Osteocyte (in vitro differentiated cells): ENCODE results near the gene WDR81. TPM values are rescaled to one million over a fixed set of nuclear protein-coding genes. Genes with fewer than 3 reads are reported as not detected.

Experiments used
- DNase-seq: peaks from one replicate; pipeline ENCODE4 v3.0.0; 2021; ENCODE audit warnings: mixed read lengths; ENCODE audit not compliant: unreplicated experiment; ENCODE audit errors: extremely low spot score
- H3K27ac Mint-ChIP-seq: one replicate; pipeline ENCODE4 v1.8.0; 2021; ENCODE audit warnings: mild to moderate bottlenecking, mixed read lengths; ENCODE audit not compliant: unreplicated experiment
- H3K27me3 Mint-ChIP-seq: one replicate; pipeline ENCODE4 v1.8.0; 2021; ENCODE audit warnings: mixed read lengths; ENCODE audit not compliant: unreplicated experiment
- H3K36me3 Mint-ChIP-seq: one replicate; pipeline ENCODE4 v1.8.0; 2021; ENCODE audit warnings: mixed read lengths; ENCODE audit not compliant: unreplicated experiment
- H3K4me1 Mint-ChIP-seq: one replicate; pipeline ENCODE4 v1.8.0; 2021; ENCODE audit warnings: mixed read lengths; ENCODE audit not compliant: unreplicated experiment
- H3K4me3 Mint-ChIP-seq: one replicate; pipeline ENCODE4 v1.8.0; 2021; ENCODE audit warnings: mild to moderate bottlenecking, moderate library complexity, mixed read lengths; ENCODE audit not compliant: unreplicated experiment
- H3K9me3 Mint-ChIP-seq: one replicate; pipeline ENCODE4 v1.8.0; 2021; ENCODE audit warnings: mixed read lengths; ENCODE audit not compliant: unreplicated experiment
- CTCF ChIP-seq: fragments of 200-600 bp; sonication (generic); IDR thresholded peaks from 2 replicates; pipeline ENCODE4 v1.5.0; 2021; ENCODE audit warnings: antibody characterized with exemption, mild to moderate bottlenecking, moderate library complexity
- total RNA-seq: library from RNA; stranded (reverse); gene quantifications from 2 replicates; pipeline ENCODE4 v1.2.1, GENCODE V29; 2021

Gene WDR81
- total RNA-seq, 1 donor from 2014 or later, result 33.3 TPM

- H3K27ac Mint-ChIP-seq, result no peak overlapping the region
- TF ChIP-seq CTCF, result no peak
- peak; percentile 81 for DNase-seq
- H3K9me3 Mint-ChIP-seq, result no peaks in the 10 kb centered on the region
- H3K36me3 Mint-ChIP-seq, result no peaks in the 10 kb centered on the region
- H3K27me3 Mint-ChIP-seq, result no peaks in the 10 kb centered on the region
- no peak overlapping the region for H3K4me3 Mint-ChIP-seq
- H3K4me1 Mint-ChIP-seq, result peaks cover 13% of the 10 kb centered on the region
Observed at GRCh38 chr17:1746975-1747543, 22.6 kb downstream of the WDR81 start.

- no peak for TF ChIP-seq CTCF
- peaks cover 32% of the 10 kb centered on the region for H3K4me1 Mint-ChIP-seq
- H3K36me3 Mint-ChIP-seq, result no peaks in the 10 kb centered on the region
- no peak overlapping the region for H3K27ac Mint-ChIP-seq
- no peaks in the 10 kb centered on the region for H3K9me3 Mint-ChIP-seq
- no peaks in the 10 kb centered on the region for H3K27me3 Mint-ChIP-seq
- no peak overlapping the region for H3K4me3 Mint-ChIP-seq
- no peak for DNase-seq
Observed at GRCh38 chr17:1750628-1751027, 26.1 kb downstream of the WDR81 start.

GRCh38 chr17:1752425-1753262, 28.1 kb downstream of the WDR81 start:
- H3K27me3 Mint-ChIP-seq, result no peaks in the 10 kb centered on the region

GRCh38 chr17:1753767-1754429, 29.4 kb downstream of the WDR81 start:
- no peaks in the 10 kb centered on the region for H3K36me3 Mint-ChIP-seq
- H3K4me3 Mint-ChIP-seq, result no peak overlapping the region
- no peak for TF ChIP-seq CTCF
- no peaks in the 10 kb centered on the region for H3K9me3 Mint-ChIP-seq
- H3K27ac Mint-ChIP-seq, result peak overlapping the region; percentile 18
- no peak for DNase-seq
- no peaks in the 10 kb centered on the region for H3K27me3 Mint-ChIP-seq
- H3K4me1 Mint-ChIP-seq, result peaks cover 36% of the 10 kb centered on the region

More at GRCh38 chr17:1752425-1753262, 28.1 kb downstream of the WDR81 start:
- H3K4me3 Mint-ChIP-seq, result no peak overlapping the region
- DNase-seq, result no peak
- H3K36me3 Mint-ChIP-seq, result no peaks in the 10 kb centered on the region
- no peak for TF ChIP-seq CTCF
- H3K27ac Mint-ChIP-seq, result peak overlapping the region; percentile 57
- H3K9me3 Mint-ChIP-seq, result no peaks in the 10 kb centered on the region
- peaks cover 36% of the 10 kb centered on the region for H3K4me1 Mint-ChIP-seq
